ENCODE data around the gene INKA1.
"Not testable (repeated sequence)": the region's sequence is repeated elsewhere in the genome, so short reads cannot be mapped to it uniquely, and the experiment has no call there.

Gene INKA1

DNA sequence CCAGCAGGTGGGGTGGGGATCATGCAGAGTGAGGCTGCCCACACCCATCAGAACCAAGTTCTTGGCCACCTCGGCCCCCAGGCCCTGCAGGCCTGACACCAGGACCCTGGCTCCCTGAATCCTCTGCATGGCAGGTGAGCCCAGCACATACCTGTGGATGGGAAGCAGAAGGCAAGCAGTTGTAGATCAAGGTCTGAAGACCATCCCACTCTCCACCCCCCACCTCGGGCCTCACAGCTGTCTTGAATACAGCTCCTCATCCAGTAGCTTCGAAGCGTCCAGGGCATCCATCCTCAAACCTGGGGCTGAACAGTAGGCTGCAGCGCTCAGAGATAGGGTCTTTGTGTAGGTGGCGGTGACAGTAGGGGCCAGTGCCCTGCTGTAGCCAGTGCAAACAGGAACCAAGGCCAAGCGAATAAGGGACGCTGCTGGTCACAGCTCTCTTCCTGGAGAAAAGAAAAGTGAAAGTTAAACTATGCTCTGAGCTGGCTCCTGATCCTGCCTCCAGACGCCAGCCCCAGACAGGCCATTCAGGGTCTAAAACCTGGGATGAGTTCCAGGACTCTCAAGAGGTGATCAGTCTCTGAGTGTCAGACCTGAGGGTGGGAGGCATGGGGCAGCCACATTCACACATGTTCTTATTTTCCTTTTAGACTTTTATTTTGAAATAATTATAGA, 10.6 kb downstream of the INKA1 start, which contains the start of gene UBA7:
Gene UBA7, minus strand, starts transcription at position 457 of the 678 bp plus-strand sequence. Its CDS starts 166 bp downstream, at position 291.
- peak; percentile 42 for DNase-seq

DNA sequence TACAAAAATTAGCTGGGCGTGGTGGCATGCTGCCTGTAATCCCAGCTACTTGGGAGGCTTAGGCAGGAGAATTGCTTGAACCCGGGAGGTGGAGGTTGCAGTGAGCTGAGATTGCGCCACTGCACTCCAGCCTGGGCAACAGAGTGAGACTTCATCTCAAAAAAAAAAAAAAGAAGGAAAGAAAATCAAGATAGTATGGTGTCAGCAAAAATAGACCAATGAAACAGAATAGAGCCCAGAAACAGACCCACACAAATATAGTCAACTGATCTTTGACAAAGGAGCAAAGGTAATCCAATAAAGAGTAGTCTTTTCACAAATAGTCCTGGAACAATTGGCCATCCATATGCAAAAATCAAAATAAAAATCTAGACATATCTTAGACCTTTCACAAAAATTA, 20.1 kb downstream of the INKA1 start:
- not testable (repeated sequence) for DNase-seq

DNA sequence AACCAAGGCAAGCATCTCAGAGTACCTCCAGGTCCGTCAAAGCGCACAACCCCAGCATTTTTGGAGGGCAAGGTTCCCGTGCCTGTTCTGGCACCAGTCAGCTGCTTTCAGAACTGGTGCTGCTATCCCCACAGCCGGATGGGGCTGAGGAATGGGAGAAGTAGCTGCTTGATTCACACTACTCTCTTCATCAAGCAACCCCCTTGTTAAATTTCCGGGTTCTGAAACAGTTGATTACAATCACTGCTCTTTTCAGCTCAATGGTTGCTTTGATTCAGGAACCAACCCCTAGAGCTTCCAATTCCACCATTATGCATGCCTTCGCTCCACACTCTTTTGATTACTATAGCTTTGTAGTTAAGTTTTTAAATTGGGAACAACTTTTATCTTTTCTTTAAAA, 23.0 kb downstream of the INKA1 start:
- DNase-seq = no peak

DNA sequence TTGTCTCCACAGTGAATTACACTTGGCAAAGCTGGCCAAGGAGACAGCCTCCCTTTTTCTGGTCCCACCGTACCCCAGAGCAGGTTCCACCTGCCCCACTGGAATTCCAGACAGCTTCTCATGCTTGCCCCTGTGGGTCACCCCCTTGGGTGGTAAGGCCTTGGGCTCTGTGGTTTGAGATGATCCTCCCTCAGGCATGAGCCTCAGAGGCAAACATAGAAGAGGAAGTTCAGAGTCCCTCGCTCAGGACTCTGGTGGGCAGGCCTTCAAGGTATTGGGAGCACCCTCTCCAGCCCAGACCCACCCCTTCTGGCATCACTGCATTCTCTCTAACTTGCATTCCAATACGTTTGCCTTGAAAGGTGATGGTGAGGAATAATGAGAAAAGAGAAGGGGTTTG, 28.3 kb downstream of the INKA1 start:
- DNase-seq = no peak

DNA sequence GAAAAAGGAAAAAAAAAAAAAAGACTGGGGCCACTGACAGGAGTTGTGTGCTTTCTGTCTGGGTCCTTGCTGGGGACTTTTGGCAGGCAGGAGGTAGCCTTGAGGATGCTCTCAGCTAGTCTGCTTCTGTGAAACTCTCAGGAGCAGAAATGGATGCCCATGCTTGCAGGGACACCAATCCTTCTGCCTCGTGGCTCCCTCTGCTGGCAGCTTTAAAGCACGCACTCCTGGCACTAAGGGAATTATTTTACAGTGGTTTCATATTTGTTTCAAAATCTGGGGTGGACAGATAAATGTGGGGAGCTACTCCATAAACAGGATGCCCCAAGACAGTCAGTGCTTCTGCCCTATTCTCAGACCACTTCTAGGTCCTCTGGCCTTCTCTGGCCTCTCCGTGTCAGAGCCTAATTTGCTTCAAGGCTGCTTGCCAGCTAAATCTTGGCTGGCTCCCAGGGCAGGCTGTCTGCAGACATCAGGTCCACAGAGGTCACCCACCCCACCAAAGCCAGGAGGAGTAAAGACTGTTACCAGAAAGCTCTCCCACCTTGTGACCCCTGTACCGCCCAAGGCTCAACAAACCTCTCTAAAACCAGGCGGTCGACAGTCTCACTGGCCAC, 36.2 kb downstream of the INKA1 start:
- peak; percentile 84 for DNase-seq

DNA sequence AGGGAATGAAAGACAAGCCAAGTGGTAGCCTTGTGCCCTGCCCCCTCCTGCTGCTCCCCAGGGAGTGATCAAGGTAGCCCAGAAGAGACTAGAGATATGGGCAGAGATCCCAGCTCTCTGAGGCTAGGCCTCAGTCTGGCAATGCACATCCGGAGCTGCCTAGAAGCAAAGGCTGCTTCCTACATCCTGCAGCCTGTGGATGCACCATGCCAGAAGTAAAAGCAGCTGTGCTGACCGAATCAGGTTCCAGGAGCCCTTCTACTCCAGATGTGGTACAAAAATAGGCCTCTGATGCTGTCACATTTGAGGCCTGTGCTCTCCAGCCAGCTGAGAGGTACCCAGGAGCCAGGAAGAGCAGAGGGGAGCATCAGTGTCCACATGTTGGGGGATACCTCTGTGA, 37.3 kb downstream of the INKA1 start:
- no peak for DNase-seq

DNA sequence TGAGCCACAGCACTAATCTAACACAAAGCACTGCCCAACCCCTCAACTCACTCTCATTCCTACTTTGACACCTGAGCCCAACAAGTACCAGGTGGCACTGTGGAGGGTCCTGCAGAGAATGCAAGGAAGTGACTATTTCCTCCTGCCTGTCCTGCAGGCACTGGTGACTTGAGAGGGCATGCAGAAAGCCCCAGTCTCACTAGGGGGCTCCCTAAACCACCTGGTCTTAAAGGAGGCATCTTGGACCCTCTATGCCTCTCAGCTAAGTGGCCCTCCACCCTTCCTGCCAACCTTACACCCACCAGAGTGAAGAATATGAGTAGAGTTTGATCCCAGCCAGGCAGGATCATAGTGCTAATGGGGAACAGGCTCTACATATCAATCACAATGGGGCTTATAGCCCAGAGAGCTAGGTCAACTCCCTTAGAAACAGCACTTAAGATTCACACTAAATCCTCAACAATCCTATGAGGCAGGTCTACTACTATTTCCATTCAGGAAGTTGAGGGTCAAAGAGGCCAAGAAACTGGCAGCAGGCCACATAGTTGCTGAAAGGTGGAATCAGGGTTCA, 38.1 kb downstream of the INKA1 start:
- DNase-seq = peak; percentile 28

DNA sequence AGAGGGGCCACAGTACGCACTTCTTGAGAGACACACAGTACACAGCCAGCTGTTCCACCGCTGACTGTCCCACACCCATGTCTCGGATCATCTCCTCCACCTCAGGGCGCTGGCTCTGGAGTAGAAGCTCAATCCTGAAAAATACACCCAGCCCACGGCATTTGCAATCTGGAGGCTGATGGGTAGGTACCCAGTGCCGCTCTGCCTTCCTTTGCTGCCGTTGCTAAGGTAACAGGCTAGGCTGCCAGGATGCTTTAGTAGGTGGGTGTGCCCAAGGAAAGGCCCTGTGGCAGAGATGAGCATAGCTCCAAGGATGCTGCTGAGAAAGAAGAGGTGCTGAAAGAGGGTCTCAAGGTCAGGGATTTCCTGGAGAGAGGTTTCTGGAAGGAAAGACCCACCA, 38.7 kb downstream of the INKA1 start:
- no peak for DNase-seq

DNA sequence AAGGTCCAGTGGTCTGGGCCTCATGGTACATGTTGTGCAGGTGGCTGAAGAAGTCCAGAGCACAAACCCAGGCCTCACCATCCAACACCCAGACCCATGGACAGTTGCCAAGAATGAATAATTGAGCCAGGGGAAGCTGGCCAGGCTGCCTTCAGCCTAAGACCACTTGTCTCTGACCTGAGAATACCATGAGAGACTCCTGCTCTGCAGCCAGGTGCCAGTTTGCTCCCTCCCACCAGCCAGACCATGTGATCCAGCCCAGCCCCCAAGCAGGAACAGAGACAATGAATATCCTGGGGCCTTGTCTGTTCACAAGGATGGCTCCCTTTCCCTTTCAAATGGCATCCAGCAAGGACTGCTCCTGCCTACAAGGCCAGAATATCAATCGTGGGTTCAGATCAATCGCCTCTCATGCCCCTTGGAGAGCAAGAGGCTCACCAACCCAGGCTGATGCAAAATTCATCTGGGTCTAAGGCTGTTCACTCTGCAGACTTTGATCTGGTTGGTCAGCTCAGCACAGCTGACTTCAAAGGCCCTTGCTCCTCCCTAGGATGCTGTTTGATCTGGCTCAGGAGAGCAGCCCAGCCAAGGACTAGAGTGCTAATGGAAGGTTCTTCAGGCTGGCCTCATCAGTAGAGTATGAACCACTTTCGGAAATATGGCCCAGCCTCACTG, 39.9 kb downstream of the INKA1 start:
- DNase-seq = no peak

DNA sequence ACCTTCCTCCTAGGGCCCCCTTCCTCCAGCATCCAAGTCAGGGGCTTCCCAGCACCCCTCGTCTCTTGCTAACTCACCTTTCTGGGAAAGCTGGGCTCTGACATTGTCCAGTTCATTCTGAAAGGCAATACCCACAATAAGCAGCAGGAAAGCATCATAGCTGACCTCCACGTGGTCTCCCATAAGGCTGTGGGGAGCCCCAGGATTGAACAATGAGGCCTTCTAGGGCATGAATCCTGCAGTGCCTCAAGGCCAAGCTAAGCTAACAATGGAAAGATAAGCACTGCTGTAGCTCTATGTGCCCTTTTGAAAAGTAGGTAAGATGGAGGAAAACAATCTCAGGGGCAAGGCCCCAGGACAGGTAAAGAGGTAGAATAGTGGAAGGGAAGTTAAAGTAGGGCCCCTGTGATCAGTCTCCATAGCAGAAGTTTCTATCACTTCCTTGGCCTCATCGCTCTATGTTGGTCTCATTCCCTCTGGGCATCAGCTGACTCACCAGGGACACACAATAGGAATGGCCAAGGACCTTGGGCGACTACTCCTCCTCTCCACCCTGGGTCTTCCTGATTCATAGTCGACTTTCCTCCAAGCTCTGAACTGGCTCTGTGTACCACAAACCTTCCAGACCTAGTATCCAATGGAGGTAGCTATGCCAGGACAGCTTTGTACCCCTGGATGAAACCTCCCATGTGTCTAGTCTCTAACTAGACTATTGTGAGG, 41.6 kb downstream of the INKA1 start:
- no peak for DNase-seq

DNA sequence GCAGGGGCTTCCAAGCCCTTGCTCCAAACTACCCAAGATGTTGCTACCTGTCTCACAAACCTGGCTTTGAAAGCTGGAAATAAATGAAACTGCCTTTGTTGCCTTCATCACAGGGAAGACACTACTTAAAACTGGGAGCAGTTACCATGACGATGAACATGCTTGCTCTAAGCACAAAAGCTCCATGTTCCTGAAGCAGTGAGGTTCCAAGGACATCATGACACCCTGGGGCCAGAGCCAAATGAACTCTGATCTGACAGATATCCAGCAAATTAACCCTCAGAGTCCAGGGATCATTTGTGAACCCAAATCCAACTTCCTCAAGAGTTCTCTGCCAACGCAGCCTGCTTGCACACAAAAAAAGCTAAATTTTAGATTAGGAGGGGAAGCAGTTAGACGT, 42.6 kb downstream of the INKA1 start:
- DNase-seq = no peak

Data from activated CD4-positive, alpha-beta T cell treated with anti-CD3 and anti-CD28 coated beads, Interleukin-2, Interleukin-6, amounts not matched to agents 100 ng/mL and 50 ng/mL, durations not matched to agents 16 hours and 8 hours (primary cell).